GM10266 (cell line): Measurements from ENCODE around the gene ZBED4.

Source experiments
- DNase-seq: peaks from one replicate; pipeline ENCODE4 v3.0.0; 2012; ENCODE audit errors: extremely low spot score
- TF ChIP-seq, protein P1 (sequence below): IDR thresholded peaks from 2 replicates; pipeline ENCODE4 v1.5.1; 2012; ENCODE audit warnings: mild to moderate bottlenecking, low read depth; ENCODE audit not compliant: control insufficient read depth, insufficient read depth; ENCODE audit errors: missing control alignments

ZBED4 gene, protein sequence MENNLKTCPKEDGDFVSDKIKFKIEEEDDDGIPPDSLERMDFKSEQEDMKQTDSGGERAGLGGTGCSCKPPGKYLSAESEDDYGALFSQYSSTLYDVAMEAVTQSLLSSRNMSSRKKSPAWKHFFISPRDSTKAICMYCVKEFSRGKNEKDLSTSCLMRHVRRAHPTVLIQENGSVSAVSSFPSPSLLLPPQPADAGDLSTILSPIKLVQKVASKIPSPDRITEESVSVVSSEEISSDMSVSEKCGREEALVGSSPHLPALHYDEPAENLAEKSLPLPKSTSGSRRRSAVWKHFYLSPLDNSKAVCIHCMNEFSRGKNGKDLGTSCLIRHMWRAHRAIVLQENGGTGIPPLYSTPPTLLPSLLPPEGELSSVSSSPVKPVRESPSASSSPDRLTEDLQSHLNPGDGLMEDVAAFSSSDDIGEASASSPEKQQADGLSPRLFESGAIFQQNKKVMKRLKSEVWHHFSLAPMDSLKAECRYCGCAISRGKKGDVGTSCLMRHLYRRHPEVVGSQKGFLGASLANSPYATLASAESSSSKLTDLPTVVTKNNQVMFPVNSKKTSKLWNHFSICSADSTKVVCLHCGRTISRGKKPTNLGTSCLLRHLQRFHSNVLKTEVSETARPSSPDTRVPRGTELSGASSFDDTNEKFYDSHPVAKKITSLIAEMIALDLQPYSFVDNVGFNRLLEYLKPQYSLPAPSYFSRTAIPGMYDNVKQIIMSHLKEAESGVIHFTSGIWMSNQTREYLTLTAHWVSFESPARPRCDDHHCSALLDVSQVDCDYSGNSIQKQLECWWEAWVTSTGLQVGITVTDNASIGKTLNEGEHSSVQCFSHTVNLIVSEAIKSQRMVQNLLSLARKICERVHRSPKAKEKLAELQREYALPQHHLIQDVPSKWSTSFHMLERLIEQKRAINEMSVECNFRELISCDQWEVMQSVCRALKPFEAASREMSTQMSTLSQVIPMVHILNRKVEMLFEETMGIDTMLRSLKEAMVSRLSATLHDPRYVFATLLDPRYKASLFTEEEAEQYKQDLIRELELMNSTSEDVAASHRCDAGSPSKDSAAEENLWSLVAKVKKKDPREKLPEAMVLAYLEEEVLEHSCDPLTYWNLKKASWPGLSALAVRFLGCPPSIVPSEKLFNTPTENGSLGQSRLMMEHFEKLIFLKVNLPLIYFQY

DNA sequence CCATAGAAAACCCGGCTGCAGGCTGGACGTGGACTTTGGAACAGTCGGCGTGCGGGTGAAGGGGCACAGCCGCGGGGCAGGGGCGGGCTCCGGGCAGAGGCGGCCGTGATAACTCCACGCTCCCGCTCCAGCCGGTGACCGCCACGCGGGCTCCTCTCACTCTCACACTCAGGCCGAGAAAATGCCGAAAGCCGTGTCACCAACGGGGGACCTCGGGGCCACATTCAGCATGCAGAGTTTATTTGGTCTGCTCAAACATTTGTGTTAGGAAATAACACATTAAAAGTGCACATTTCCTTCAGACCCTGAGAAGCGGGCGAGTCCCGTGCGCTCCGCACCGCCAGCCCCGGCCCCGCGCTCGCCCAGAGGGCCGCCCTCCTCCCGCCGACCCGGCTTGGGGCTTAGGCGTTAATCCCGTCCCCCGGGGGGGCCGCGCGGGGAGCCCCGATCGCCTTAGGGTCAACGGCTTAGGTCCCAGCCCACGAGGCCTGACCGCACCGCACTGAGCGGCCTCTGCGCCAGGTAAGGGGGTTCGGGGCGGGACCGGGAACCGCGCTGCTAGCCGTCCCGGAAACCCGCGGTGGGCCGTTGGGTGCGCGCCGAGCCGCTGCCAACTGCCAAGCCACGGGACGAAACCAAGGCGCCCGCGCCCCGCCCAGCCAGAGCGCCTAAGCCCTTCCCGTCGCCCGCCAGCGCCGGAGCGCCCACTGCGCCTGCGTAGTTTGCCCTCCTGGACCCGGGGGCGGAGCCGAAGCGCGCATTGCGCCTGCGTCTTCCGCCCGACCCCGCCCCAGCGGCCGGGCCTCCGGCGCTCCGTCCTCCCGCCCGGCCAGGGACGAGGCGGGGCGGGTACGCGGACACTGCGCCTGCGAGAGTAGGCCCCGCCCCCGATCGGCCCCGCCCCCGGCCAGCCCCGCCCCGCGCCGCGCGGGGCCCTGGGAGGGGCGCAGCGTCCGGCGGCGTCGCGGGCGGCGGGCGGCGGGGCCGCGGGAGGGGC, at the start of gene ZBED4:
ZBED4 (plus strand) TSS at position 947 of the 997 bp plus-strand sequence. CDS start 29,819 bp downstream, outside the sequence.
- TF ChIP-seq, protein P1, sequence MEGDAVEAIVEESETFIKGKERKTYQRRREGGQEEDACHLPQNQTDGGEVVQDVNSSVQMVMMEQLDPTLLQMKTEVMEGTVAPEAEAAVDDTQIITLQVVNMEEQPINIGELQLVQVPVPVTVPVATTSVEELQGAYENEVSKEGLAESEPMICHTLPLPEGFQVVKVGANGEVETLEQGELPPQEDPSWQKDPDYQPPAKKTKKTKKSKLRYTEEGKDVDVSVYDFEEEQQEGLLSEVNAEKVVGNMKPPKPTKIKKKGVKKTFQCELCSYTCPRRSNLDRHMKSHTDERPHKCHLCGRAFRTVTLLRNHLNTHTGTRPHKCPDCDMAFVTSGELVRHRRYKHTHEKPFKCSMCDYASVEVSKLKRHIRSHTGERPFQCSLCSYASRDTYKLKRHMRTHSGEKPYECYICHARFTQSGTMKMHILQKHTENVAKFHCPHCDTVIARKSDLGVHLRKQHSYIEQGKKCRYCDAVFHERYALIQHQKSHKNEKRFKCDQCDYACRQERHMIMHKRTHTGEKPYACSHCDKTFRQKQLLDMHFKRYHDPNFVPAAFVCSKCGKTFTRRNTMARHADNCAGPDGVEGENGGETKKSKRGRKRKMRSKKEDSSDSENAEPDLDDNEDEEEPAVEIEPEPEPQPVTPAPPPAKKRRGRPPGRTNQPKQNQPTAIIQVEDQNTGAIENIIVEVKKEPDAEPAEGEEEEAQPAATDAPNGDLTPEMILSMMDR = no peak
- peak; percentile 100 for DNase-seq

DNA sequence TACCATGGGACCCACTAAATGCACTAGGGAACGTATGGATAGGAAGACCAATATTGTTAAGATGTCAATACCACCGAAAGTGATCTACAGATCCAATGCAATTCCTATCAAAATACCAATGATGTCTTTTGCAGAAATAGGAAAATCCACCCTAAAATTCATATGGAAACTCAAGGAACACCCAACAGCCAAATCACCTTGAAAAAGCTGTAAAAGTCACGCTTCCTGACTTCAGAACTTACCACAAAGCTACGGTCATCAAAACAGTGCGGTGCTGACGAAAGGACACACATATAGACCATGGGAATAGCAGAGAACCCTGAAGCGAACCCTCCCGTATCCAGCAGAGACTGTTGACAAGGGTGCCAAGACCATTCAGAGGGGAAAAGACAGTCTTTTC, 46.5 kb upstream of the ZBED4 start:
- DNase-seq = no peak
- TF ChIP-seq, protein P1 = no peak

DNA sequence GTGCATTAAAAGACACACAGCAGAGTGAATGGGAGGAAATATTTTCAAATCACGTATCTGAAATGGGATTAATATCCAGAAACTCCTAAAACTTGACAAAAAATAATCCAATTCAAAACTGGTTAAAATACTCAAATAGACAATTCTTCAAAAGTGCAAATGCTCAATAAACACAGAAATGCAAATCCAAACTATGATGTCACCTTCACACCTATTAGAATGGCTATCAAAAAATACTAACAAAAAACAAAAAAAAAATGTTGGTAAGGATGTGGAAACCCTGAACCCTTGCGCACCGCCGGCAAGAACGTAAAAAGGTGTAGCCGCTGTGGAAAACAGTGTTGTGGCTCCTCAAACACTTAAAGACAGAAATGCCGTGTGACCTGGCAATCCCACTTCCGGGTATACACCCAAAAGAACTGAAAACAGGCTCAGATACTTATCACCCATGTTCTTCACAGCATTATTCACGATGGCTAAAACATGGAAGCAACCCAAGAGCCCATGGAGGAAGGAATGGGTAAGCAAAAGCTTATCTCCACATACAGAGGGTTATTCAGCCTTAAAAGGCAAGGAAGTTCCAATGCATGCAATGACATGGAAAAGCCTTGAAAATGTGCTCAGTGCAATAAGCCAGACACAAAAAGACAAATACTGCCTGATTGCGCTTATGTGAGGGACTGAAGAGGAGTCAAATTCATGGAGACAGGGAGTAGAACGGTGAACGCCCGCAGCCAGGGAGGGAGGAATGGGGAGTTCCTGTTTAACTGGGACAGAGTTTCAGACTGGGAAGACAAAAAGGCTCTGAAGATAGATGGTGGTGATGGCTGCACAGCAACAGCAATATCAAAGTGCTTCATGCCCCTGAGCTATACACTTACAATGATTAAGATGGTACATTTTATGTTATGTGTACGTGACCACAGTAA, 45.6 kb upstream of the ZBED4 start:
- TF ChIP-seq, protein P1 = no peak
- DNase-seq = no peak

DNA sequence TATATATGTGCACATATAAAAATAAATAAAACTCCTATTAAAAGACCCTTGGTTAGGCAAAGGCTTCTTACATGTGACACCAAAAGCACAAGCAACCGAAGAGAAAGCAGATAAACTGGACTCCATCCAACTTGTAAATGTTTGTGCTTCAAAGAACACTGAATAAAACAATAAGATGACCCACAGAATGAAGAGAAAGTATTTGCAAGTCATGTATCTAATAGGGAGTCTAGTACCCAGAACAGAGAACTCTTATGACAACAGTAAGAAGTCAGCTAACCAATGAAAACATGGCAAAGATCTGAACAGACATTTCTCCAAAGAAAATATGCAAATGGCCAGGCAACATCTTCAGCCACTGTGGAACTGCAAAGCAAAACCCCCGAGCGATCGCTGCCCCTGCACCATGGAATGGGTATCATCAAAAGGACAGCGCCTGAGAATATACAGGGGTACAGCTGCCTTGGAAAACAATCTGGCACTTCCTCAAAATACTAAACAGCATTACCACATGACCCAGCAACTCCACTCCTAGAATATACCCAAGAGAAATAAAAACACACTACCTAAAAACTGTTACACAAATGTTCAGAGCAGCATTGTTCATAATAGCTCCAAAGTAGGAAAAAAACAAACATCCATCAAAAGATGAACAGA, 43.2 kb upstream of the ZBED4 start:
- DNase-seq = no peak

DNA sequence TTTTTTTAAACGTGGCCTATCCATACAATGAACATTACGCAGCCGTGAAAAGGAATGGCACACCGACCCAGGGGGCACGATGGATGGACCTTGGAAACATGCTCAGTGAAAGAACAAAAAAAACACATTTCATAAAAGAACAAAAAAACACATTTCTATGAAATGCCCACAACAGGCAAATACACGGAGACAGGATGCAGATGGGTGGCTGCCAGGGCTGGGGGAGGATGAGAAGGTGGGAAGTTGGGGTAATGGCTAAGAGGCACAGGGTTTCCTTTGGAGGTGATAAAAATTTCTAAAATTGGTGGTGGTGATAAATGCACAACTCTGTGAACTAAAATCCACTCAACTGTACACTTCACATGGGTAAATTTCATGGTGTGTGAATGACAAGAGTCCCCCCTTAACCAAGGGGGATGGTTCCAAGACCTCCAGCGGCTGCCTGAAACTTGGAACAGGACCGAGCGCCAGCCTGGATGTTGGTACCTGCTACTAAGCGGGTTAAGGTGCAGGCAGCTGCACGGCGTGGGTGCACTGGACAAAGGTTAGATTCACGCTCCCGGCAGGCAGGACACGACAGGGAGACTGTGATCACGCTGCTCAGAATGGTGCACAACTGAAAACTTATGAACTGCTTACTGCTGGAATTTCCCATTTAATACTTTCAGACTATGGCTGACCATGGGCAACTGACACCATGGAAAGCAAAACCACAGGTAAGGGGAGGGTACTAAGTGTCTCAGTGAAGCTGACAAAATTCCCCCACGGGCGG, 42.4 kb upstream of the ZBED4 start:
- no peak for DNase-seq
- TF ChIP-seq, protein P1 = no peak

More for the DNA sequence above, 43.2 kb upstream of the ZBED4 start:
- TF ChIP-seq, protein P1 = no peak
